Endodermal cell (in vitro differentiated cells): Measurements from ENCODE around the gene GOLGA6L10. TPM values are rescaled to one million over a fixed set of nuclear protein-coding genes. Genes with fewer than 3 reads are reported as not detected.
"Not testable (repeated sequence)": the region's sequence is repeated elsewhere in the genome, so short reads cannot be mapped to it uniquely, and the experiment has no call there.

Experiments
- DNase-seq: peaks from one replicate; pipeline ENCODE4 v3.0.0-alpha.2; 2017
- H3K27ac ChIP-seq: 2 replicates; pipeline ENCODE4 v1.5.1; 2013; ENCODE audit warnings: mild to moderate bottlenecking, low read depth, low read length, moderate library complexity
- H3K27me3 ChIP-seq: 2 replicates; pipeline ENCODE4 v1.6.1; 2013; ENCODE audit warnings: mild to moderate bottlenecking, low read length, moderate library complexity; ENCODE audit not compliant: insufficient read depth, control insufficient read depth, poor library complexity, severe bottlenecking
- H3K36me3 ChIP-seq: 2 replicates; pipeline ENCODE4 v1.7.0; 2013; ENCODE audit warnings: mild to moderate bottlenecking, low read length, moderate library complexity; ENCODE audit not compliant: control insufficient read depth, insufficient read depth
- H3K4me1 ChIP-seq: one replicate; pipeline ENCODE4 v1.7.0; 2013; ENCODE audit warnings: low read length; ENCODE audit not compliant: control insufficient read depth, insufficient read depth
- H3K4me3 ChIP-seq: 2 replicates; pipeline ENCODE4 v1.5.1; 2013; ENCODE audit warnings: mild to moderate bottlenecking, low read length, moderate library complexity
- H3K9ac ChIP-seq: 2 replicates; pipeline ENCODE4 v1.6.1; 2013; ENCODE audit warnings: mild to moderate bottlenecking, low read length, moderate library complexity; ENCODE audit not compliant: poor library complexity, severe bottlenecking; ENCODE audit errors: extremely low read depth
- H3K9me3 ChIP-seq: 2 replicates; pipeline ENCODE4 v1.6.1; 2013; ENCODE audit warnings: mild to moderate bottlenecking, low read length, moderate library complexity; ENCODE audit not compliant: control insufficient read depth
- H3K27ac Mint-ChIP-seq: 2 replicates; pipeline ENCODE4 v1.8.0; 2020; ENCODE audit warnings: mixed read lengths
- H3K27me3 Mint-ChIP-seq: 2 replicates; pipeline ENCODE4 v1.8.0; 2021; ENCODE audit warnings: mild to moderate bottlenecking, mixed read lengths; ENCODE audit not compliant: insufficient read depth
- H3K36me3 Mint-ChIP-seq: 2 replicates; pipeline ENCODE4 v1.8.0; 2020; ENCODE audit warnings: low read depth, mixed read lengths
- H3K4me1 Mint-ChIP-seq: 2 replicates; pipeline ENCODE4 v1.8.0; 2020; ENCODE audit warnings: mixed read lengths
- H3K4me3 Mint-ChIP-seq: 2 replicates; pipeline ENCODE4 v1.8.0; 2020; ENCODE audit warnings: mild to moderate bottlenecking, moderate library complexity, mixed read lengths
- H3K9me3 Mint-ChIP-seq: 2 replicates; pipeline ENCODE4 v1.8.0; 2020; ENCODE audit warnings: mild to moderate bottlenecking, mixed read lengths
- WGBS, 2 experiments: methylation state at CpG; one replicate each; pipeline versions ENCODE4 v1.1.5 to v1.1.7; 2013; ENCODE audit warnings: missing lambda C conversion rate in 2 of 2, mixed read lengths in 1 of 2; ENCODE audit not compliant: insufficient coverage in 1 of 2, insufficient read length in 1 of 2; 5-methylcytosine and 5-hydroxymethylcytosine counted together
- total RNA-seq, 2 donors: library from RNA; stranded (reverse); fragmentation: NEBNext Ultra II Directional in 1 of 2; extraction: Animal tissue kit (Norgen Biotek cat#: 25700) in 1 of 2; gene quantifications; 2 replicates in 1 of 2; 3 replicates in 1 of 2; pipeline ENCODE4 v1.2.1, GENCODE V29; 2021
- TF ChIP-seq, protein P1 (sequence below): fragments of 200-600 bp; sonication (generic); conservative IDR thresholded peaks from 2 replicates; pipeline ENCODE4 v1.5.0; 2021; ENCODE audit warnings: antibody characterized with exemption, mild to moderate bottlenecking

The GOLGA6L10 gene
- total RNA-seq, 2 donors from 2014 or later = 4.1 to 6.5 TPM

DNA sequence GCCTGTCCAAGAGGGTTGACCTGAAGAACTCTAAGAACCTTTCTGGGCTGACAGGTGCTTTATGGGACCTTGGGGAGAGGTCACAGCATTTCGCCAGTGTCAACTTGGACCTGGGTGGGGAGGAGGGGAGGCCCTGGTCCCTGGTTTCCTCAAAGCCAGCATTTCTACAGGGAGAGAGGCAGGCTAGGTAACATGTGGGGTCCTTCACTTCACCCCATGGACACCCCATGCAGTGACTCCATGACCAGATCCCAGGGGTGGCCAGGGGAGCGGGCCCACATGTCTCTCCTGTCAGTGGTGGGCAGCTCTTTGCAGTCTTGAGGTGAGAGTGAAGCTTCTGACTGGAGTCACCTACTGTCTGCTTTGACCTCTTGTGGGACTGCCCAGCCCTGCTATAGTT is 35.8 kb downstream of the GOLGA6L10 start:
- Histone ChIP-seq H3K9me3 (no peaks in the 10 kb centered on the region), H3K4me3 (no peak overlapping the region), H3K9ac (no peak overlapping the region), H3K27me3 (no peaks in the 10 kb centered on the region), H3K4me1 (no peaks in the 10 kb centered on the region), H3K27ac (no peak overlapping the region), H3K36me3 (no peaks in the 10 kb centered on the region)
- 92 to 100% methylated on average over 2 of the region's 2 CpGs for WGBS, 2 experiments
- H3K27ac Mint-ChIP-seq = no peak overlapping the region
- peaks cover 7% of the 10 kb centered on the region for H3K9me3 Mint-ChIP-seq
- no peaks in the 10 kb centered on the region for H3K36me3 Mint-ChIP-seq
- no peak overlapping the region for H3K4me3 Mint-ChIP-seq
- no peak for DNase-seq
- TF ChIP-seq, protein P1, sequence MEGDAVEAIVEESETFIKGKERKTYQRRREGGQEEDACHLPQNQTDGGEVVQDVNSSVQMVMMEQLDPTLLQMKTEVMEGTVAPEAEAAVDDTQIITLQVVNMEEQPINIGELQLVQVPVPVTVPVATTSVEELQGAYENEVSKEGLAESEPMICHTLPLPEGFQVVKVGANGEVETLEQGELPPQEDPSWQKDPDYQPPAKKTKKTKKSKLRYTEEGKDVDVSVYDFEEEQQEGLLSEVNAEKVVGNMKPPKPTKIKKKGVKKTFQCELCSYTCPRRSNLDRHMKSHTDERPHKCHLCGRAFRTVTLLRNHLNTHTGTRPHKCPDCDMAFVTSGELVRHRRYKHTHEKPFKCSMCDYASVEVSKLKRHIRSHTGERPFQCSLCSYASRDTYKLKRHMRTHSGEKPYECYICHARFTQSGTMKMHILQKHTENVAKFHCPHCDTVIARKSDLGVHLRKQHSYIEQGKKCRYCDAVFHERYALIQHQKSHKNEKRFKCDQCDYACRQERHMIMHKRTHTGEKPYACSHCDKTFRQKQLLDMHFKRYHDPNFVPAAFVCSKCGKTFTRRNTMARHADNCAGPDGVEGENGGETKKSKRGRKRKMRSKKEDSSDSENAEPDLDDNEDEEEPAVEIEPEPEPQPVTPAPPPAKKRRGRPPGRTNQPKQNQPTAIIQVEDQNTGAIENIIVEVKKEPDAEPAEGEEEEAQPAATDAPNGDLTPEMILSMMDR = no peak
- no peaks in the 10 kb centered on the region for H3K4me1 Mint-ChIP-seq
- H3K27me3 Mint-ChIP-seq = peaks cover 5% of the 10 kb centered on the region

DNA sequence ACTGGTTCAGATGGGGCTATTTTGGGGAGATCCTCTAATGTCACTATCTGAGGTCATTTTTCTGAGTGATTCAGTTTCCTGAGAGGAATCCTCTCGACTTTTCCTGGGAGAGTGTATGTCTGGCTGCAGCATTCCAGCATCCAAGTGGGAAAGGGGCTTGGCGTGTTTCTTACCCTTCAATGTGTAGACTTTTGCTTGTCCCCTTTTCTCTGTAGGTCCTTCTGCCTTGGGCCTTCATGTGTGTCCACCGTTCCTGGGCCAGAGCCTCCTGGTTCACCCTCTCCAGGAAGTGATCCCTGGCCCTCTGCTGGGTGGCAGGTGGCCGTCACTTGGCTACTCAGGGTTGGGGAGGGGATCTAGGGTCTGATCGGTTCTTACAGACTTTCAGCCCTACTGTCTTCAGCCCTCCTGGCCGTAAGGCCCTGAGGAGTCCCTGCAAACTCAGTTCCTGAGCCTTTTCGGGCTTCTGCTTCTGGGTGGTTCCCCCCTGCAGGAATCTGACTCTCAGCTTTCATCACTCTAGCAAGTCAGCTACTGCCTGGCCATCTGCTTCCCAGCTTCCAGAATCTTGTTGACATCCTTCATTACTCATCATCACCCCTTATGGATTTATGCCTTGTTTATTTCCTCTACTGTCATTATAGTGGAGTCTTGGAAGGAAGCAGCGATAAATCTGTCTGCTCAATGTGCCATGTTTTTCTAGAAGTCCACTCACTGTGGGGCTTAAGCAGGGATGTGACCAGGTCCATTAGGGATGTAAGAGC is 36.5 kb downstream of the GOLGA6L10 start:
- no peak overlapping the region for H3K27ac Mint-ChIP-seq
- WGBS, 2 experiments = 86 to 91% methylated on average over 3 to 8 of the region's 8 CpGs
- H3K27me3 ChIP-seq = no peaks in the 10 kb centered on the region

DNA sequence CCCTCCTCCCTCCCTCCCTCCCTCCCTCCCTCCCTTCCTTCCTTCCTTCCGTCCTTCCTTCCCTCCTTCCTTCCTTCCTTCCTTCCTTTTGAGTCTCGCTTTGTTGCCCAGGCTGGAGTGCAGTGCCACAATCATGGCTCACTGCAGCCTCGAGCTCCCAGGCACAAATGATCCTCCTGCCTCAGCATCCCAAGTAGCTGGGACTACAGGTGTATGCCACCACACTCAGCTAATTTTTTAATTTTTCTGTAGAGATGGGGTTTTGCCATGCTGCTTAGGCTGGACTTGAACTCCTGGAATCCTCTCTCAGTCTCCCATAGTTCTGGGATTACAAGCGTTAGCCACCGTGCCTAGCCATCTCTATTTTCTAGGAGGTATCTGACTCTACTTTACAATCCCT is 38.0 kb downstream of the GOLGA6L10 start:
- not testable (repeated sequence) for H3K9me3 Mint-ChIP-seq, H3K36me3 ChIP-seq, H3K9me3 ChIP-seq, H3K36me3 Mint-ChIP-seq, H3K4me3 ChIP-seq, H3K27me3 ChIP-seq, H3K27ac ChIP-seq, H3K4me1 Mint-ChIP-seq, H3K27ac Mint-ChIP-seq, H3K4me3 Mint-ChIP-seq, H3K4me1 ChIP-seq, H3K27me3 Mint-ChIP-seq, H3K9ac ChIP-seq
- WGBS, 2 experiments = 88 to 89% methylated on average over 3 to 5 of the region's 5 CpGs
- peak; percentile 8 for DNase-seq

More for the DNA sequence above, 36.5 kb downstream of the GOLGA6L10 start:
- H3K36me3 Mint-ChIP-seq = no peaks in the 10 kb centered on the region
- Histone ChIP-seq H3K4me1 (no peaks in the 10 kb centered on the region), H3K27ac (no peak overlapping the region), H3K4me3 (no peak overlapping the region), H3K9me3 (no peaks in the 10 kb centered on the region), H3K36me3 (no peaks in the 10 kb centered on the region), H3K9ac (no peak overlapping the region)
- TF ChIP-seq, protein P1 = peak; percentile 26
- no peak overlapping the region for H3K4me3 Mint-ChIP-seq
- peaks cover 5% of the 10 kb centered on the region for H3K27me3 Mint-ChIP-seq
- peak; percentile 64 for DNase-seq
- no peaks in the 10 kb centered on the region for H3K4me1 Mint-ChIP-seq
- H3K9me3 Mint-ChIP-seq = peaks cover 7% of the 10 kb centered on the region
